M059J (cell line): Measurements from ENCODE around the gene ORC2. TPM values are rescaled to one million over a fixed set of nuclear protein-coding genes. Genes with fewer than 3 reads are reported as not detected.

ENCODE experiments used
- DNase-seq: peaks from one replicate; pipeline ENCODE4 v3.0.0-alpha.2; 2012; ENCODE audit warnings: low read depth
- total RNA-seq: library from RNA; depleted of rRNA; stranded (reverse); fragments of >200 nt; shearing (Covaris generic); gene quantifications from 2 replicates; pipeline ENCODE4 v1.2.3, GENCODE V29; 2014; rRNA removed

The ORC2 gene
- total RNA-seq, 1 experiment from 2014 or later, result 14.3 TPM

DNA sequence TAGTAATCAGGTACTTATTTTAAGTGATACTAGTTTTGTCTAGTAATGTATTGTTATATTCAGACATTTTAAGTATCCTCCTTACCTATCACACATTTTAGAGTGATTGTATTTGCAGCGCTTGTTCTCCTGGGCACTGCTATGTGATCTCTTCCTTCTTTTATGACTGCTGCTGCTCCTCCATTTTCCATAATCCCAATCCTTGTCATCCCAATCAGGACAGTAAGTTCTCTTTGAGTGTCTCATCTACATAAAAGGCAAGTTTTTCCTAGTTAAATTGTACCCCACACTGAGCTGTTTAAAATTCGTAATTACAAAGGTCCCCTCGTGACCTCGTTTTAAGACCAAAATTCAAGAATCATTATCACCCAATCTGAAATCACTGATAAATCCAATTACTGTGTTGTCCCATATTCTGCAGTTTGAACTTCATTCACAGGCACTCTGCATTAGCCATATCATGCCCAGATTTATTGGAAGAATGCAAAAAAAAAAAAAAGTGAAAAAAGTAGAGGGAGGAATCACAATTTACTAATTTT, 101.8 kb downstream of the ORC2 start:
- no peak for DNase-seq

DNA sequence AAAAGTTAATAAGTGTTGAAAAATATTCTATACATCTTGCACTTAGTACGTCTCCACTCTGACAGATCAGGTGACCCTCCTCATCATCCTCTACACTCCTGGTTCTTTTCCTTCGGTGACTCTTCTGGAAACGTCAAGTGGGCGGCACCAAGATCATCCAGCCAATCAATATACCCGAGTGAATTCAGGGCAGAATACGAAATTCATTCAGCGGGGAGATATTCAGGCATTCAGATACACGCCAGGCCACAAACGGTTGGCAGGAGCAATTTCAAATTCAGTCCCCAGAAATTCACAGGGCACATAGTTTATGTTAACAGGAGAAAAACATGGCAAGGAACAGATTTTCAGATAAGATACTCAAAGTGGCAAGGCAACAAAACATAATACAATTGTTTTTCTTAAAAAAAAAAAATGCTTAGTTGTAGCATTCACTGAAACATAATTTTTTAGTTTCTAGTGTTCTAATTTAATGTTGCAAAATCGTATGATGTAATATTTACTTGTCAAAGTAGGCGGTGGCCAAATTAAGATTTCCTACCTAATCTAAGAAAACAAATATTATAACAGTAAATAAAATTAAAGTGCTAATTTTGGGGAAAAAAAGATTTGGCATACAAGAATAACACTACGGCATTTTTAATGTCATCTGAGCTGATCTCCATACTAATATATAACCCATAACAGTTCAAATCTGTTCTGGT, 103.2 kb downstream of the ORC2 start:
- no peak for DNase-seq

Other genes with a start within 250 kb of the ORC2 start
- 448 and 553 TPM in 2 replicates for gene BZW1, start 151.8 kb downstream of the ORC2 start, total RNA-seq
- gene CLK1, start 99.0 kb downstream of the ORC2 start, total RNA-seq, result 26.8 and 40.0 TPM in 2 replicates
- 54.7 and 56.8 TPM in 2 replicates for gene PPIL3, start 74.6 kb downstream of the ORC2 start, total RNA-seq
- gene NIF3L1, start 74.3 kb downstream of the ORC2 start, total RNA-seq, result 36.8 and 50.9 TPM in 2 replicates
- 6.7 and 8.4 TPM in 2 replicates for gene HYCC2, start 108.0 kb upstream of the ORC2 start, total RNA-seq
- 149 and 213 TPM in 2 replicates for gene NDUFB3, start 108.3 kb upstream of the ORC2 start, total RNA-seq
- gene CFLAR, start 152.5 kb upstream of the ORC2 start, total RNA-seq, result 22.2 and 27.0 TPM in 2 replicates
- gene CASP10, start 219.5 kb upstream of the ORC2 start, total RNA-seq, result 6.4 and 7.9 TPM in 2 replicates